K562 (cell line): Measurements from ENCODE around the gene CRK. TPM values are rescaled to one million over a fixed set of nuclear protein-coding genes. Genes with fewer than 3 reads are reported as not detected.

Experiments
- CBFA2T3 ChIP-seq: fragments of 450-650 bp; IDR thresholded peaks from 2 replicates; pipeline ENCODE4 v1.6.1; 2017
- JUN ChIP-seq, 2 experiments: sonication (generic) in 1 of 2; formaldehyde crosslinking in 1 of 2; IDR thresholded peaks; 2 replicates each; pipeline versions ENCODE4 v1.6.1 to v1.8.0; 2012 to 2022; ENCODE audit warnings: borderline replicate concordance in 2 of 2, mild to moderate bottlenecking in 2 of 2, improper control_type of control experiment in 1 of 2, low read depth in 1 of 2, low read length in 1 of 2, missing genetic modification reagents in 1 of 2
- MED1 ChIP-seq: sonication (generic); formaldehyde crosslinking; IDR thresholded peaks from 2 replicates; pipeline ENCODE4 v1.8.1; 2023; ENCODE audit warnings: missing genetic modification reagents, borderline replicate concordance
- NCOA6 ChIP-seq: fragments of 450-650 bp; IDR thresholded peaks from 2 replicates; pipeline ENCODE4 v1.6.1; 2017; ENCODE audit warnings: mild to moderate bottlenecking
- NR1H2 ChIP-seq: sonication (generic); formaldehyde crosslinking; IDR thresholded peaks from 2 replicates; pipeline ENCODE4 v1.4.0; 2020; ENCODE audit warnings: mild to moderate bottlenecking, missing genetic modification reagents
- NR2C1 ChIP-seq, 2 experiments: fragments of 450-650 bp; IDR thresholded peaks; 2 replicates each; pipeline ENCODE4 v1.6.1; 2017; ENCODE audit warnings: mild to moderate bottlenecking in 2 of 2, antibody characterized with exemption in 1 of 2, inconsistent platforms in 1 of 2, missing compliant biosample characterization in 1 of 2, missing genetic modification characterization in 1 of 2
- NR3C1 ChIP-seq: sonication (generic); formaldehyde crosslinking; IDR thresholded peaks from 2 replicates; pipeline ENCODE4 v1.8.1; 2022; ENCODE audit warnings: missing genetic modification reagents
- POLR2G ChIP-seq: fragments of 200-400 bp; formaldehyde crosslinking; IDR thresholded peaks from 2 replicates; pipeline ENCODE4 v1.6.1; 2017; ENCODE audit warnings: low read depth, mild to moderate bottlenecking, antibody characterized with exemption, low read length, moderate library complexity
- RAD21 ChIP-seq, 2 experiments: fragments of 250-450 bp in 1 of 2; fragments of 450-650 bp in 1 of 2; sonication (Bioruptor Pico) in 1 of 2; formaldehyde crosslinking in 1 of 2; IDR thresholded peaks in 1 of 2; conservative IDR thresholded peaks in 1 of 2; 2 replicates each; pipeline versions ENCODE4 v1.4.0 to v1.8.0; 2020 to 2022; ENCODE audit warnings: mild to moderate bottlenecking in 2 of 2, moderate library complexity in 1 of 2
- RBM39 ChIP-seq: fragments of 200-400 bp; formaldehyde crosslinking; optimal IDR thresholded peaks from 2 replicates; pipeline ENCODE3; 2018; ENCODE audit warnings: low read depth, low read length
- RFX7 ChIP-seq: fragments of 250-450 bp; sonication (Bioruptor Pico); IDR thresholded peaks from 2 replicates; pipeline ENCODE4 v1.5.1; 2021; ENCODE audit warnings: mild to moderate bottlenecking
- SAP30 ChIP-seq: fragments of 200-600 bp; sonication (generic); IDR thresholded peaks from 2 replicates; pipeline ENCODE4 v1.6.1; 2012; ENCODE audit warnings: borderline replicate concordance, low read depth, mild to moderate bottlenecking, moderate library complexity, low read length, control low read depth, inconsistent platforms; ENCODE audit not compliant: insufficient read depth, poor library complexity, severe bottlenecking
- SIN3B ChIP-seq: fragments of 450-650 bp; IDR thresholded peaks from 2 replicates; pipeline ENCODE4 v1.6.1; 2017; ENCODE audit warnings: low read depth, mild to moderate bottlenecking, moderate library complexity
- SNRNP70 ChIP-seq: fragments of 200-400 bp; formaldehyde crosslinking; optimal IDR thresholded peaks from 2 replicates; pipeline ENCODE3; 2017; ENCODE audit warnings: low read depth, low read length
- SRSF3 ChIP-seq: fragments of 200-400 bp; formaldehyde crosslinking; IDR thresholded peaks from 2 replicates; pipeline ENCODE4 v1.6.1; 2016; ENCODE audit warnings: mild to moderate bottlenecking, low read length, moderate library complexity; ENCODE audit not compliant: insufficient read depth
- SUPT5H ChIP-seq: fragments of 450-650 bp; IDR thresholded peaks from 2 replicates; pipeline ENCODE4 v1.6.1; 2016
- TBP ChIP-seq: optimal IDR thresholded peaks from 2 replicates; pipeline ENCODE3; 2011; ENCODE audit warnings: low read depth, low read length, improper control_type of control experiment
- ZC3H11A ChIP-seq: IDR thresholded peaks from 2 replicates; pipeline ENCODE4 v1.6.1; 2012; ENCODE audit warnings: low read depth, low read length, improper control_type of control experiment
- ZNF224 ChIP-seq: sonication (generic); formaldehyde crosslinking; IDR thresholded peaks from 2 replicates; pipeline ENCODE4 v1.8.0; 2022; ENCODE audit warnings: mild to moderate bottlenecking, missing genetic modification reagents
- polyA plus RNA-seq, 8 experiments: library from polyadenylated mRNA; depleted of rRNA in 4 of 8; stranded (reverse) in 5 of 8; unstranded in 3 of 8; fragments of >200 nt; fragmentation: Nextera tagmentation in 2 of 8; fragmentation: Illumina TruSeq in 1 of 8; extraction: Ambion mirVana in 2 of 8; extraction: Trizol in 1 of 8; gene quantifications; 2 replicates each; pipeline versions ENCODE4 v1.2.1 to v1.2.3, GENCODE V29; 2011 to 2014; ENCODE audit warnings: inconsistent platforms in 1 of 8, missing spikeins in 1 of 8
- total RNA-seq, 7 experiments: library from RNA; depleted of rRNA in 6 of 7; stranded (reverse); fragments of >200 nt in 6 of 7; fragmentation: Illumina TruSeq in 2 of 7; extraction: Trizol in 2 of 7; gene quantifications; 2 replicates each; pipeline versions ENCODE4 v1.2.1 to v1.2.3, GENCODE V29; 2011 to 2021; ENCODE audit warnings: low replicate concordance in 1 of 7
- TF ChIP-seq, protein P1 (sequence below): sonication (generic); formaldehyde crosslinking; IDR thresholded peaks from 2 replicates; pipeline ENCODE4 v1.8.0; 2022; ENCODE audit warnings: mild to moderate bottlenecking, low read depth, missing genetic modification reagents
- TF ChIP-seq, protein P2 (sequence below): sonication (generic); formaldehyde crosslinking; IDR thresholded peaks from 2 replicates; pipeline ENCODE4 v1.8.1; 2023; ENCODE audit warnings: mild to moderate bottlenecking, missing genetic modification reagents, moderate library complexity
- TF ChIP-seq, protein P3 (sequence below): sonication (generic); formaldehyde crosslinking; IDR thresholded peaks from 2 replicates; pipeline ENCODE4 v1.8.0; 2023; ENCODE audit warnings: mild to moderate bottlenecking, missing genetic modification reagents

The CRK gene
- total and polyA plus RNA-seq, 9 of the 15 experiments (the other 6 are each of a cell fraction or from before 2014, with no cell fraction given) = 13.1 to 40.2 (median 26.1) TPM

DNA sequence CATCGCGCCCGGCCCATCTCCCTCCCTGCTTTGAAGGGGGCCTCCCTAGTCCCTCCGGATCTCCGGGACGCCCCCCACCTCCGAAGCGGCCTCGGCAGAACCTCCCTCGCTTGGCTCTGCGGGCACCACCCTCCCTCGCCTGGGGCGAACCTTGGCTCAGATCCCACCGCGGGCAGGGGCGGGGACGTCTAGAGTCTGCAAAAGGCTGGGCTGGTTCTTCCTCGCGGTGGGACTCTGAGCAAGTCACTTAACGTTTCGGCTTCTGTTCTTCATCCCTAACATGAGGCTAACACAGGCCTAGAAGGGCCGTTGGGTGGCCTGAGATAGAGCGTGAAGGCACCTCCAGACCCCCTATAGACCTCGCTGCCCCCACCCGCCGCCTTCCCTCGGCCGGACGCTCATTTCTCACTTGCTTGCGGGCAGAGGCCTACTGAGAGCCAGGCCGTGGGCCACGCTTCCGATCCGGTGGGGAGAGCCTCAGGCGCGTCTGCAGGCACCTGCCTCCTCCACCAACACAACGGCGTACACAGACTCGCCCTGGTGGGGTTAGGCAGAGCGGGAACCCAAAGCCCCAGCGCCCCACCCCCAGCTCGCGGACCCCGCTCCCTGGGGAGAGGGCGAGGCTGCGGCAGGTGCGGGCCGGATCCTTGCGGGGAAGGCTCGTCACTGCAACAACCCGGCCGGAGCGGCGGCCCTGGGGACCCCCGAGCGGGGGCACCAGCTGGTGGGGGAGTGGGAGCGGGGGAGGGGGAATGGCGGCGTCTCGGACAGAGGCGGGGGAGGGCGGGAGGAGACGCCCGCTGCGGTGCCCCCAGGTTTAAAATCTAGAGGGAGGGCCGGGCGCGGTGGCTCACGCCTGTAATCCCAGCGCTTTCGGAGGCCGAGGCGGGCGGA lies 31.0 kb upstream of the CRK start (continued):
- TF ChIP-seq, protein P1, sequence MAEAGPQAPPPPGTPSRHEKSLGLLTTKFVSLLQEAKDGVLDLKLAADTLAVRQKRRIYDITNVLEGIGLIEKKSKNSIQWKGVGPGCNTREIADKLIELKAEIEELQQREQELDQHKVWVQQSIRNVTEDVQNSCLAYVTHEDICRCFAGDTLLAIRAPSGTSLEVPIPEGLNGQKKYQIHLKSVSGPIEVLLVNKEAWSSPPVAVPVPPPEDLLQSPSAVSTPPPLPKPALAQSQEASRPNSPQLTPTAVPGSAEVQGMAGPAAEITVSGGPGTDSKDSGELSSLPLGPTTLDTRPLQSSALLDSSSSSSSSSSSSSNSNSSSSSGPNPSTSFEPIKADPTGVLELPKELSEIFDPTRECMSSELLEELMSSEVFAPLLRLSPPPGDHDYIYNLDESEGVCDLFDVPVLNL (CRISPR knock-in tag) = no peak
- TF ChIP-seq, protein P2, sequence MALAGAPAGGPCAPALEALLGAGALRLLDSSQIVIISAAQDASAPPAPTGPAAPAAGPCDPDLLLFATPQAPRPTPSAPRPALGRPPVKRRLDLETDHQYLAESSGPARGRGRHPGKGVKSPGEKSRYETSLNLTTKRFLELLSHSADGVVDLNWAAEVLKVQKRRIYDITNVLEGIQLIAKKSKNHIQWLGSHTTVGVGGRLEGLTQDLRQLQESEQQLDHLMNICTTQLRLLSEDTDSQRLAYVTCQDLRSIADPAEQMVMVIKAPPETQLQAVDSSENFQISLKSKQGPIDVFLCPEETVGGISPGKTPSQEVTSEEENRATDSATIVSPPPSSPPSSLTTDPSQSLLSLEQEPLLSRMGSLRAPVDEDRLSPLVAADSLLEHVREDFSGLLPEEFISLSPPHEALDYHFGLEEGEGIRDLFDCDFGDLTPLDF = no peak
- TF ChIP-seq SIN3B (no peak), CBFA2T3 (no peak), RAD21 (CRISPR knock-in tag; conservative IDR thresholded peaks at IDR 0.05 in 1 of 2, IDR thresholded peaks at IDR 0.05 in 1 of 2) (no peak), SAP30 (no peak), POLR2G (peak; percentile 45; the same call in 1 of the 2 replicates), MED1 (CRISPR knock-in tag) (no peak), NR3C1 (CRISPR knock-in tag) (no peak), RFX7 (CRISPR knock-in tag) (no peak), NCOA6 (no peak), ZNF224 (no peak), ZC3H11A (no peak), TBP (no peak), NR2C1 (IDR thresholded peaks at IDR 0.05) (no peak), NR2C1 (tag; IDR thresholded peaks at IDR 0.05) (no peak), SUPT5H (no peak), JUN (IDR thresholded peaks at IDR 0.05; ENCODE audit: borderline replicate concordance, low read depth, low read length) (no peak), JUN (CRISPR knock-in tag; IDR thresholded peaks at IDR 0.05; ENCODE audit: borderline replicate concordance) (no peak), SNRNP70 (no peak), NR1H2 (CRISPR knock-in tag) (no peak), RBM39 (no peak), SRSF3 (no peak)
- TF ChIP-seq, protein P3, sequence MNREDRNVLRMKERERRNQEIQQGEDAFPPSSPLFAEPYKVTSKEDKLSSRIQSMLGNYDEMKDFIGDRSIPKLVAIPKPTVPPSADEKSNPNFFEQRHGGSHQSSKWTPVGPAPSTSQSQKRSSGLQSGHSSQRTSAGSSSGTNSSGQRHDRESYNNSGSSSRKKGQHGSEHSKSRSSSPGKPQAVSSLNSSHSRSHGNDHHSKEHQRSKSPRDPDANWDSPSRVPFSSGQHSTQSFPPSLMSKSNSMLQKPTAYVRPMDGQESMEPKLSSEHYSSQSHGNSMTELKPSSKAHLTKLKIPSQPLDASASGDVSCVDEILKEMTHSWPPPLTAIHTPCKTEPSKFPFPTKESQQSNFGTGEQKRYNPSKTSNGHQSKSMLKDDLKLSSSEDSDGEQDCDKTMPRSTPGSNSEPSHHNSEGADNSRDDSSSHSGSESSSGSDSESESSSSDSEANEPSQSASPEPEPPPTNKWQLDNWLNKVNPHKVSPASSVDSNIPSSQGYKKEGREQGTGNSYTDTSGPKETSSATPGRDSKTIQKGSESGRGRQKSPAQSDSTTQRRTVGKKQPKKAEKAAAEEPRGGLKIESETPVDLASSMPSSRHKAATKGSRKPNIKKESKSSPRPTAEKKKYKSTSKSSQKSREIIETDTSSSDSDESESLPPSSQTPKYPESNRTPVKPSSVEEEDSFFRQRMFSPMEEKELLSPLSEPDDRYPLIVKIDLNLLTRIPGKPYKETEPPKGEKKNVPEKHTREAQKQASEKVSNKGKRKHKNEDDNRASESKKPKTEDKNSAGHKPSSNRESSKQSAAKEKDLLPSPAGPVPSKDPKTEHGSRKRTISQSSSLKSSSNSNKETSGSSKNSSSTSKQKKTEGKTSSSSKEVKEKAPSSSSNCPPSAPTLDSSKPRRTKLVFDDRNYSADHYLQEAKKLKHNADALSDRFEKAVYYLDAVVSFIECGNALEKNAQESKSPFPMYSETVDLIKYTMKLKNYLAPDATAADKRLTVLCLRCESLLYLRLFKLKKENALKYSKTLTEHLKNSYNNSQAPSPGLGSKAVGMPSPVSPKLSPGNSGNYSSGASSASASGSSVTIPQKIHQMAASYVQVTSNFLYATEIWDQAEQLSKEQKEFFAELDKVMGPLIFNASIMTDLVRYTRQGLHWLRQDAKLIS (CRISPR knock-in tag) = no peak
